GM19467 (cell line): ENCODE results near the gene MVD.

Experiments
- ATAC-seq: cut with Tn5 transposase; IDR thresholded peaks from one replicate; pipeline ENCODE4 v1.9.1; 2021; ENCODE audit warnings: mild to moderate bottlenecking, moderate library complexity; ENCODE audit not compliant: unreplicated experiment

MVD gene

GRCh38 chr16:88655733-88656281 lies 7.1 kb downstream of the MVD start:
- ATAC-seq, result no peak

- no peak for ATAC-seq
Observed at GRCh38 chr16:88655053-88655732, 7.7 kb downstream of the MVD start.

- no peak for ATAC-seq
Observed at GRCh38 chr16:88654363-88655052, 8.4 kb downstream of the MVD start.

GRCh38 chr16:88653596-88654362 lies 9.1 kb downstream of the MVD start:
- no peak for ATAC-seq

GRCh38 chr16:88653101-88653500 lies 9.8 kb downstream of the MVD start:
- no peak for ATAC-seq

- ATAC-seq, result no peak
Observed at GRCh38 chr16:88652762-88653063, 10.2 kb downstream of the MVD start.

- no peak for ATAC-seq
Observed at GRCh38 chr16:88651989-88652761, 10.7 kb downstream of the MVD start.

- ATAC-seq, result peak; percentile 72
Observed at GRCh38 chr16:88651276-88651988, 11.5 kb downstream of the MVD start.

GRCh38 chr16:88650749-88651275 lies 12.1 kb downstream of the MVD start, which contains the start of gene CYBA:
TSS of gene CYBA (minus strand) at chr16:88651053. CDS start at chr16:88651013, 40 bp downstream.
- peak; percentile 63 for ATAC-seq

GRCh38 chr16:88649924-88650748 lies 12.8 kb downstream of the MVD start:
- ATAC-seq, result no peak

- no peak for ATAC-seq
Observed at GRCh38 chr16:88649195-88649923, 13.5 kb downstream of the MVD start.

- no peak for ATAC-seq
Observed at GRCh38 chr16:88647178-88648070, 15.5 kb downstream of the MVD start.

GRCh38 chr16:88646345-88647034 lies 16.4 kb downstream of the MVD start:
- ATAC-seq, result no peak

- no peak for ATAC-seq
Observed at GRCh38 chr16:88645941-88646340, 16.9 kb downstream of the MVD start.

GRCh38 chr16:88645455-88645854 lies 17.4 kb downstream of the MVD start:
- no peak for ATAC-seq

GRCh38 chr16:88643644-88643932 lies 19.3 kb downstream of the MVD start:
- ATAC-seq, result no peak
